SK-N-SH (cell line): Measurements from ENCODE around the gene STMN1.
A peak's percentile ranks its signal among the peaks of the same experiment; 100 is the strongest.

Source experiments
- CHD2 ChIP-seq: fragments of 150-350 bp; IDR thresholded peaks from 2 replicates; pipeline ENCODE4 v1.6.1; 2018; ENCODE audit warnings: low read length; ENCODE audit not compliant: partially characterized antibody
- EP300 ChIP-seq, 2 experiments: IDR thresholded peaks; 2 replicates each; pipeline versions ENCODE4 v1.4.0 to v1.6.1; 2012; ENCODE audit warnings: borderline replicate concordance in 1 of 2, low read depth in 1 of 2, low read length in 1 of 2
- POLR2AphosphoS5 ChIP-seq: IDR thresholded peaks from 2 replicates; pipeline ENCODE4 v1.6.1; 2012; ENCODE audit warnings: low read depth, low read length
- RFX5 ChIP-seq: IDR thresholded peaks from 2 replicates; pipeline ENCODE4 v1.6.1; 2012; ENCODE audit warnings: mild to moderate bottlenecking, improper control_type of control experiment, low read length
- TF ChIP-seq, protein P1 (sequence below): fragments of 200-600 bp; sonication (generic); IDR thresholded peaks from 2 replicates; pipeline ENCODE4 v1.6.1; 2017; ENCODE audit warnings: antibody characterized with exemption, mild to moderate bottlenecking, moderate library complexity
- TF ChIP-seq, protein P2 (sequence below): IDR thresholded peaks from 2 replicates; pipeline ENCODE4 v1.4.0; 2012; ENCODE audit warnings: low read depth
- TF ChIP-seq, protein P3 (sequence below): IDR thresholded peaks from 2 replicates; pipeline ENCODE4 v1.6.1; 2012; ENCODE audit warnings: mild to moderate bottlenecking, low read depth, low read length, moderate library complexity

GRCh38 chr1:25875154-25875855, 30.9 kb downstream of the STMN1 start, which contains the start of gene PAQR7:
- TF ChIP-seq POLR2AphosphoS5, result peak; percentile 11; the same call in 1 of the 2 replicates
- TF ChIP-seq, protein P1, sequence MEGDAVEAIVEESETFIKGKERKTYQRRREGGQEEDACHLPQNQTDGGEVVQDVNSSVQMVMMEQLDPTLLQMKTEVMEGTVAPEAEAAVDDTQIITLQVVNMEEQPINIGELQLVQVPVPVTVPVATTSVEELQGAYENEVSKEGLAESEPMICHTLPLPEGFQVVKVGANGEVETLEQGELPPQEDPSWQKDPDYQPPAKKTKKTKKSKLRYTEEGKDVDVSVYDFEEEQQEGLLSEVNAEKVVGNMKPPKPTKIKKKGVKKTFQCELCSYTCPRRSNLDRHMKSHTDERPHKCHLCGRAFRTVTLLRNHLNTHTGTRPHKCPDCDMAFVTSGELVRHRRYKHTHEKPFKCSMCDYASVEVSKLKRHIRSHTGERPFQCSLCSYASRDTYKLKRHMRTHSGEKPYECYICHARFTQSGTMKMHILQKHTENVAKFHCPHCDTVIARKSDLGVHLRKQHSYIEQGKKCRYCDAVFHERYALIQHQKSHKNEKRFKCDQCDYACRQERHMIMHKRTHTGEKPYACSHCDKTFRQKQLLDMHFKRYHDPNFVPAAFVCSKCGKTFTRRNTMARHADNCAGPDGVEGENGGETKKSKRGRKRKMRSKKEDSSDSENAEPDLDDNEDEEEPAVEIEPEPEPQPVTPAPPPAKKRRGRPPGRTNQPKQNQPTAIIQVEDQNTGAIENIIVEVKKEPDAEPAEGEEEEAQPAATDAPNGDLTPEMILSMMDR, result 0 out of 2 replicates have a peak, but pooled peaks have one; percentile 11
- TF ChIP-seq EP300 (IDR thresholded peaks at IDR 0.05; ENCODE audit: borderline replicate concordance in 1 of 2, low read depth in 1 of 2, low read length in 1 of 2), result no peak
- no peak for TF ChIP-seq CHD2
- TF ChIP-seq, protein P2, sequence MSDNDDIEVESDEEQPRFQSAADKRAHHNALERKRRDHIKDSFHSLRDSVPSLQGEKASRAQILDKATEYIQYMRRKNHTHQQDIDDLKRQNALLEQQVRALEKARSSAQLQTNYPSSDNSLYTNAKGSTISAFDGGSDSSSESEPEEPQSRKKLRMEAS, result peak; percentile 96
- no peak for TF ChIP-seq RFX5
- TF ChIP-seq, protein P3, sequence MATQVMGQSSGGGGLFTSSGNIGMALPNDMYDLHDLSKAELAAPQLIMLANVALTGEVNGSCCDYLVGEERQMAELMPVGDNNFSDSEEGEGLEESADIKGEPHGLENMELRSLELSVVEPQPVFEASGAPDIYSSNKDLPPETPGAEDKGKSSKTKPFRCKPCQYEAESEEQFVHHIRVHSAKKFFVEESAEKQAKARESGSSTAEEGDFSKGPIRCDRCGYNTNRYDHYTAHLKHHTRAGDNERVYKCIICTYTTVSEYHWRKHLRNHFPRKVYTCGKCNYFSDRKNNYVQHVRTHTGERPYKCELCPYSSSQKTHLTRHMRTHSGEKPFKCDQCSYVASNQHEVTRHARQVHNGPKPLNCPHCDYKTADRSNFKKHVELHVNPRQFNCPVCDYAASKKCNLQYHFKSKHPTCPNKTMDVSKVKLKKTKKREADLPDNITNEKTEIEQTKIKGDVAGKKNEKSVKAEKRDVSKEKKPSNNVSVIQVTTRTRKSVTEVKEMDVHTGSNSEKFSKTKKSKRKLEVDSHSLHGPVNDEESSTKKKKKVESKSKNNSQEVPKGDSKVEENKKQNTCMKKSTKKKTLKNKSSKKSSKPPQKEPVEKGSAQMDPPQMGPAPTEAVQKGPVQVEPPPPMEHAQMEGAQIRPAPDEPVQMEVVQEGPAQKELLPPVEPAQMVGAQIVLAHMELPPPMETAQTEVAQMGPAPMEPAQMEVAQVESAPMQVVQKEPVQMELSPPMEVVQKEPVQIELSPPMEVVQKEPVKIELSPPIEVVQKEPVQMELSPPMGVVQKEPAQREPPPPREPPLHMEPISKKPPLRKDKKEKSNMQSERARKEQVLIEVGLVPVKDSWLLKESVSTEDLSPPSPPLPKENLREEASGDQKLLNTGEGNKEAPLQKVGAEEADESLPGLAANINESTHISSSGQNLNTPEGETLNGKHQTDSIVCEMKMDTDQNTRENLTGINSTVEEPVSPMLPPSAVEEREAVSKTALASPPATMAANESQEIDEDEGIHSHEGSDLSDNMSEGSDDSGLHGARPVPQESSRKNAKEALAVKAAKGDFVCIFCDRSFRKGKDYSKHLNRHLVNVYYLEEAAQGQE, result no peak
